Pancreas (tissue), 10 donors: ENCODE results near the gene CAPN8. TPM values are rescaled to one million over a fixed set of nuclear protein-coding genes. Genes with fewer than 3 reads are reported as not detected.

ENCODE experiments used
- ATAC-seq, 4 donors: fragments of 200-7000 bp; cut with Tn5 transposase; one replicate each; pipeline versions ENCODE4 v1.8.0 to v1.9.1; 2020; ENCODE audit warnings: mild to moderate bottlenecking in 4 of 4, moderate library complexity in 4 of 4
- DNase-seq, 6 donors: peaks; one replicate each; pipeline ENCODE4 v3.0.0-alpha.2; 2020
- FAIRE-seq: peaks from 2 replicates; lab custom pipeline; 2012; peaks lifted over from hg19 to GRCh38; lab: Jason Lieb, UNC
- H3K27ac ChIP-seq, 4 donors: fragments of 200-600 bp; sonication (generic); 1 replicate in 3 of 4; 2 replicates in 1 of 4; pipeline versions ENCODE4 v1.5.0 to v1.8.0; 2020
- H3K27me3 ChIP-seq, 4 donors: fragments of 200-600 bp; one replicate each; pipeline ENCODE4 v1.8.0; 2021
- H3K36me3 ChIP-seq, 3 donors: fragments of 200-600 bp; sonication (generic) in 1 of 3; one replicate each; pipeline versions ENCODE4 v1.5.0 to v1.8.0; 2020 to 2021
- H3K4me1 ChIP-seq, 3 donors: fragments of 200-600 bp; one replicate each; pipeline ENCODE4 v1.8.0; 2021
- H3K4me3 ChIP-seq, 4 donors: fragments of 200-600 bp; sonication (generic) in 2 of 4; one replicate each; pipeline versions ENCODE4 v1.5.0 to v1.8.0; 2020 to 2021
- H3K9me3 ChIP-seq, 4 donors: fragments of 200-600 bp; one replicate each; pipeline ENCODE4 v1.8.0; 2021
- WGBS, 2 donors: extraction: QIAGEN DNeasy Blood & Tissue Kit; methylation state at CpG; one replicate each; pipeline ENCODE4 v1.1.7; 2013; 5-methylcytosine and 5-hydroxymethylcytosine counted together
- intact Hi-C, 3 donors: fragments of 100-400 bp; cut with DNase I; formaldehyde crosslinking; loops; one replicate each; pipeline versions ENCODE4 v1.11.1 to v1.14.2; 2022
- polyA plus RNA-seq, 2 donors: library from polyadenylated mRNA; stranded (reverse); fragments of 200-250 nt; gene quantifications; one replicate each; pipeline ENCODE4 v1.2.3, GENCODE V29; 2013
- total RNA-seq, 6 donors: library from RNA; stranded (reverse); fragmentation: NEBNext Ultra II Directional in 4 of 6; extraction: Animal tissue kit (Norgen Biotek cat#: 25700) in 4 of 6; gene quantifications; one replicate each; pipeline versions ENCODE4 v1.2.1 to v1.2.4, GENCODE V29; 2021 to 2023
- TF ChIP-seq, protein P1 (sequence below), 4 donors: fragments of 200-600 bp; sonication (generic) in 3 of 4; IDR thresholded peaks; one replicate each; pipeline versions ENCODE4 v1.5.0 to v1.8.0; 2021; ENCODE audit warnings: antibody characterized with exemption in 4 of 4
- donor health status: healthy with polysubstance abuse.
- donor health status: DM: no; HTN: no; CAD: no; lungs with moderate emphysema.
- donor health status: DM: no; HTN: no; CAD: no.
- donor health status: control.
- donor health status: control.
- donor health status: Bipolar disorder and iron deficiency.
- donor health status: DM: yes; HTN: yes; CAD: no.
- donor health status: DM: no; HTN: no; CAD: no.
- donor health status: DM: no; HTN: no; CAD: no.
- donor health status: DM: yes; HTN: yes; CAD: no.

The CAPN8 gene
- total and polyA plus RNA-seq, 8 donors, result 0.67 to 12.5 (median 1.9) TPM

DNA sequence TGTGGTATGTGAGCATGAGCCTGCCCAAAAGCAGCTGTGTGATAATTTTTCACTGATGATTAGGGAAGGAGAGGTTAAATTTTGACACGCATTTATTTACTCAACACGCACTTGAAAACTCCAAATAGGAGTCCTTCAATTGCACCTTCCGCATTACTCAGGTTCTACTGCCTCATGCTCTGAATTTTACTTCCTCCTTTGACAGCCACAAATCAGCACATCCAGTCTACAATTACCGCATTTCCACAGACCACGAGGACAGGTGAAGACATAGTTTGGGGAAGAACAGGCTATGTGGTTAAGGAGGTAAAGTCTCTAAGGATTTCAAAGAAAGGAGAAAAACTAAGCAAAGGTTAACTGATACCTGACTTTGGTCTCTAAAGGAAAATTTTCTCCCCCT lies 2.6 kb downstream of the CAPN8 start:
- H3K9me3 ChIP-seq, result no peaks in the 10 kb centered on the region
- TF ChIP-seq, protein P1, sequence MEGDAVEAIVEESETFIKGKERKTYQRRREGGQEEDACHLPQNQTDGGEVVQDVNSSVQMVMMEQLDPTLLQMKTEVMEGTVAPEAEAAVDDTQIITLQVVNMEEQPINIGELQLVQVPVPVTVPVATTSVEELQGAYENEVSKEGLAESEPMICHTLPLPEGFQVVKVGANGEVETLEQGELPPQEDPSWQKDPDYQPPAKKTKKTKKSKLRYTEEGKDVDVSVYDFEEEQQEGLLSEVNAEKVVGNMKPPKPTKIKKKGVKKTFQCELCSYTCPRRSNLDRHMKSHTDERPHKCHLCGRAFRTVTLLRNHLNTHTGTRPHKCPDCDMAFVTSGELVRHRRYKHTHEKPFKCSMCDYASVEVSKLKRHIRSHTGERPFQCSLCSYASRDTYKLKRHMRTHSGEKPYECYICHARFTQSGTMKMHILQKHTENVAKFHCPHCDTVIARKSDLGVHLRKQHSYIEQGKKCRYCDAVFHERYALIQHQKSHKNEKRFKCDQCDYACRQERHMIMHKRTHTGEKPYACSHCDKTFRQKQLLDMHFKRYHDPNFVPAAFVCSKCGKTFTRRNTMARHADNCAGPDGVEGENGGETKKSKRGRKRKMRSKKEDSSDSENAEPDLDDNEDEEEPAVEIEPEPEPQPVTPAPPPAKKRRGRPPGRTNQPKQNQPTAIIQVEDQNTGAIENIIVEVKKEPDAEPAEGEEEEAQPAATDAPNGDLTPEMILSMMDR (IDR thresholded peaks at IDR 0.05), result no peak
- no peak overlapping the region for H3K4me3 ChIP-seq
- no peak overlapping the region for H3K27ac ChIP-seq
- DNase-seq, result no peak
- H3K36me3 ChIP-seq, result no peaks in the 10 kb centered on the region
- no peaks in the 10 kb centered on the region for H3K4me1 ChIP-seq
- peak in 1 of 4 donors; percentile 29 for ATAC-seq
- intact Hi-C loops, result no loop called here
- FAIRE-seq, result no peak
- WGBS, 2 donors, result 45 to 56% methylated on average over 5 of the region's 5 CpGs
- no peaks in the 10 kb centered on the region for H3K27me3 ChIP-seq

DNA sequence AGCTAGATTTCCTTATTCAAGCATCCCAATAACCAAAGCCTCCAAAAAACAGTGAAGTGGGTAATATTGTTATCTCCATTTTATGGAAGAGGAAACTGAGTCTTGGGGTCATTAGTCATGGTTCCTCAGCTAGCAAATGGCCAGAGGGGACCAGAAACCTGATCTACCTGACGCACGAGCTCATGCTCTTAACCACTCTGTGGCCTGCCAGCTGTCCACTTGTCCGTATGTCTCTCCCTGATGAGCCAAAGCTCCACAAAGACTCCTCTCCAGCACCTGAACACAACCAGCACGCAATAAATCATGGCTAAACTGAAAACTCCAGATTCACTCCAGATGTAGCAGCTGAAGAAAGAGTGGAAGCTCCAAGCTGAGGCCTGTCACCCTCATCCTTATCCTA lies 5.8 kb downstream of the CAPN8 start:
- no peaks in the 10 kb centered on the region for H3K4me1 ChIP-seq
- intact Hi-C loops, result no loop called here
- ATAC-seq, result no peak
- DNase-seq, result no peak
- no peak overlapping the region for H3K27ac ChIP-seq
- H3K9me3 ChIP-seq, result no peaks in the 10 kb centered on the region
- H3K36me3 ChIP-seq, result no peaks in the 10 kb centered on the region
- no peaks in the 10 kb centered on the region for H3K27me3 ChIP-seq
- FAIRE-seq, result no peak
- TF ChIP-seq, protein P1 (IDR thresholded peaks at IDR 0.05), result no peak
- WGBS, 2 donors, result 88 to 94% methylated on average over 4 of the region's 4 CpGs
- H3K4me3 ChIP-seq, result no peak overlapping the region

DNA sequence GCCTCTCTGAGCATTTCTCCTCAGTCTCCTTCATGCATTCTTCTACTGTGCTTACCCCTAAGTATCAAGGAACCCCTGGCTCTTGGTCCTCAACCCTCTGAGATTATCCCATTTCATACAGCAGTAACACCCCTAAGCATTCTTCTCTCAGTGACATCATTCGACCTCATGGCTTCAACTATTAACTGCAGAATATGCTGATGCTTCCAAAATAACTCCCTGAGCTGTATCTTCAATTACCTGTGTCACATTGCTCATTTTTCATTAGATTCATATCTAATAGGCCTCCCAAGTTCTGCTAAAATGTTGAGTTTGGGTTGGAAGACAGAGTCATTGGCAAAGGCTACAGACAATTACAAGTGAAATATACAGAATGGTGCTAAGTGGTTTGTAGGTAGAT lies 7.5 kb downstream of the CAPN8 start:
- WGBS, 2 donors, result 47 to 59% methylated on average over 1 of the region's 1 CpG
- TF ChIP-seq, protein P1 (IDR thresholded peaks at IDR 0.05), result no peak
- intact Hi-C loops, result no loop called here
- no peak for DNase-seq
- H3K9me3 ChIP-seq, result no peaks in the 10 kb centered on the region
- H3K36me3 ChIP-seq, result no peaks in the 10 kb centered on the region
- FAIRE-seq, result no peak
- H3K27ac ChIP-seq, result no peak overlapping the region
- no peaks in the 10 kb centered on the region for H3K4me1 ChIP-seq
- no peaks in the 10 kb centered on the region for H3K27me3 ChIP-seq
- no peak for ATAC-seq
- H3K4me3 ChIP-seq, result no peak overlapping the region

DNA sequence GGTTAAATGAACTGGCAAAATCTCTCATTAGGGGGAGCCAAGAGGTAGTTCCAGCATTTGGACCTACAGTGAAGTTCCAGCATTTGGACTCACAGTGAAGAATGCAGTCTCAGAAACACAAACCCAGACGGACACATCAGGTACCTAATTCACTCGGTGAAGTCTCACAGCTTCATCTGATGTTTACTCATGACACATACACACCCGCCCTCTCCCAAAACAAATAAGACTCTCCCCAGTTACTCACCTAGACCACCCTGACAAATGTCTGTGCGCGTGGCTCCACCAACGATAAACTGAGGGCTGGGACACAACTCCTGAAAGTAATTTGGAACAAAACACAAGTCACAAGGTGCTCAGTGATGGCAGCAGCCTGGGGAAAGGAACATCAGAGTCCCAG lies 11.4 kb downstream of the CAPN8 start:
- TF ChIP-seq, protein P1 (IDR thresholded peaks at IDR 0.05), result no peak
- Histone ChIP-seq H3K27ac (no peak overlapping the region), H3K4me3 (no peak overlapping the region), H3K4me1 (no peaks in the 10 kb centered on the region), H3K36me3 (no peaks in the 10 kb centered on the region), H3K9me3 (no peaks in the 10 kb centered on the region), H3K27me3 (no peaks in the 10 kb centered on the region)
- intact Hi-C loops, result no loop called here
- no peak for FAIRE-seq
- ATAC-seq, result no peak
- DNase-seq, result no peak
- WGBS, 2 donors, result 62 to 68% methylated on average over 6 of the region's 6 CpGs

DNA sequence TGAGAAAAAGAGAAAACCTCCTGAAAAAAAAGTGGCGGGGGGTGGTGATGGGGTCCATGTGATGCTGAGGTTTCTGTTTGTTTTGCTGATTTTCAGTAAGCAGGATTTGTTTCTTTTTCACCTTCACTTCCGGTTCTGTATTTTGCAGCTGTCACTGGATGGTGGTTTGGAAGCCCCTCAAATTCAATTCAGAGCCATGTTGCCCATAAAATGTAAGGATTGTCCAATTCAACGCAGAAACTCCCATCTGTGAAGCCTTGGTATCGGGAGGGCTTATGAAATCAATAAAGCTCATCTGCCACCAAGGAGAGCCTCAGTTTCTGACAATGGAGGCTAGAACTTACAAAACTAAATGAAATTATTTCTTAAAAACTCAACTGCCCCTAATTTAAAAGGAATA lies 12.1 kb downstream of the CAPN8 start:
- DNase-seq, result no peak
- Histone ChIP-seq H3K4me1 (no peaks in the 10 kb centered on the region), H3K9me3 (no peaks in the 10 kb centered on the region), H3K36me3 (no peaks in the 10 kb centered on the region), H3K4me3 (no peak overlapping the region), H3K27me3 (no peaks in the 10 kb centered on the region), H3K27ac (no peak overlapping the region)
- ATAC-seq, result no peak
- WGBS, 2 donors, result 90 to 96% methylated on average over 4 of the region's 4 CpGs
- FAIRE-seq, result no peak
- TF ChIP-seq, protein P1 (IDR thresholded peaks at IDR 0.05), result no peak
- intact Hi-C loops, result no loop called here
